DMS53 treated with DMSO at 0.1 percent for 48 hours (cell line): ENCODE measurements around the gene PLEKHA6.

Experiments
- DNase-seq: peaks from one replicate; lab custom pipeline; 2025; ENCODE audit not compliant: unreplicated experiment; lab: John Stamatoyannopoulos, UW

Gene PLEKHA6

GRCh38 chr1:204359474-204360255 is at the start of gene PLEKHA6:
PLEKHA6 (minus strand) TSS chr1:204359929; CDS start chr1:204273727, 86,202 bp downstream.
- DNase-seq, result no peak

DNA sequence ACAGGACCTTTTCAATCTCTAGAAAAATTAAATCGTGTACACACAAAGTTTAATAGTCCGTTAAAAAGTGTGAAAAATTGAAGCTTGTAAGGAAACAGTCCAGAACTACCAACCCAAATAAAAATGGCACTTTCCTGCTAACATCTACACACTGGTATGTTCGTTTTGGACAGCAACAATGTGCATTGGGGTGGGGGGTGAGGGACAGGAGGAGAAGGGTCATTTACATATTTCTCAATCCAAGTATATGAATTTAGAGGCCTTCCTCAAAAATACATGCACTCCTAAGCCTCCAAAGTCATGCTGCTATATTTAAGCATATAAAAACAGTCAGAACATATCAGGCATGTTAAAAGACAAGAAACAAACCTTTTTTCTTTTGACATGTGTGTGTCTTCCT is 49.4 kb upstream of the PLEKHA6 start:
- DNase-seq, result no peak

DNA sequence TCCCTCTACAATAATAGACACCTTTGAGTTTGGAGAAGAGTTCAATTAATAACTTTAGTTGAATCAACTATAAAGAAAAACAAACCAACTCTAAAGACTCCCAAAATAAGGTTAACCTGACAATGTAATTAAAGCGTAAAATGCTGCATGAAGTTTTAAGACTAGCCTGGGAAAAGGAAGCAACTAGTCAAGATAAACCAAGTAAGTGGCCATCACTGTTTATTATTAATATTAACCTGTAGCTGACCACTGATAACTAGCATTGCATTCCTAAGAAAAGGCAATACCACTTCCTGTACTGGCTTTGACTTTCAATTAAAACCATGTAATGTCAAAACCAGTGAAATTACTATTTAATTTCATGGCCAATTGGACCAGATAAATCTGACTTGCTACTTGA is 48.9 kb upstream of the PLEKHA6 start:
- DNase-seq, result no peak

GRCh38 chr1:204408074-204408507 is 48.4 kb upstream of the PLEKHA6 start:
- DNase-seq, result no peak

DNA sequence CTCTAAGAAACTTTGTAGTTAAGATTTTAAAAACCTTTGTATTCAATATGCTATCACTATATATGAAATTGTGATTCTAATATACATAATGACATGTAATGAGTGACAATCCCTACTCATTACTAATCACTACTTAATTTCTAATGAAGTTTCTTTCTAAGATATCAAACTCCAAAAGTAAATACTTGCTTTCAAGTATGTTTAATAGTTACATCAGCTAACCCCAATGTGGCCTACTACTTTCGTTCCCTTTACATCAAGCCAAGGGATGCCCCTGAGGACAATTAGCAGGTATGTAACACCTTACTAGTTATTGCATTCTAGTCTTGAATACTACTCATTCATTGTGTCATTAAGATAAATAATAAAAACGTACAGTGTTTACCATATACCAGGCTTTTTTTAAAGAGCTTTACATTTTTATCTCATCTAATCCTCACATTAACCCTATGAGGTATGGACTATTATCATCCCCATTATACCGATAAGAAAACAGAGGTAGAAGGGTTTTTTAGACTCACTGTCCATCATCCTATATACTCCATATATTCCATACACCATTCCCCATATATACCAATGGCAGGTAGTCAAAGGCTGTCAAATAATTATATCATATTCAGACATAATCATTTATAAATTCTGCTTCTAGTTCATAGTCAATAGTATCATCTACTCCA is 47.7 kb upstream of the PLEKHA6 start:
- no peak for DNase-seq

DNA sequence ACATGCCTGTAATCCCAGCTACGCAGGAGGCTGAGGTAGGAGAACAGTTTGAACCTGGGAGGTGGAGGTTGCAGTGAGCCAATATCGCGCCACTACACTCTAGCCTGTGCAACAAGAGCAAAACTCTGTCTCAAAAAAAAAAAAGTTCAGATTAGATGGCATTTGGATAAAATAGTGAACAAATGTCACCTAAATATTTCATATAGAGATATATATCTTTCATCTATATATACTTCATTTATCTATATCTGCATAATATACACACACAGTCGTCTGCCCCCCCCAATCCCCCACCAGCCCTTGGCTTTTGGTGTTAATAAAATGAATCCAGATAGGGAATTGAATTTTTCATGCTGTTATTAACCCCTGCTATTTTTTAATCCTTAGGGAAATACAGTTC is 46.9 kb upstream of the PLEKHA6 start:
- no peak for DNase-seq

DNA sequence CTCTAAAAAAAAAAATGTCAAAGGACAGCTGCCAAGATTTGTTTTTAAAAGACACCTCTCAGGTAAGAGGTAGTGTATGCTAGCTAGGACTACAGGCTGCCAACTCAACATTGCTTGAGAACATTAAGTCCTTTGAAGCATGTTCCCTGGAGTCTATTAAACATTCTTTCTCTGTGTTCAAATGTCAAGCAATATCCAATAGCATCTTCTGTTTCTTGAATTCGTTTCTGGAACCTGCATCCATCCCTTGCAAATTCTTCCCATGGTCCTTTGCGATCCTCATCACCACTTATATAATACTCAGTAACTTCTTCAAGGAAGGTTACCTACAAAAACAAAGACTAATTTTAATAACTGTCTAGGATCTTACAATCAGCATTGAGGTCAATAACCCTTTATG is 46.3 kb upstream of the PLEKHA6 start:
- no peak for DNase-seq

- DNase-seq, result no peak
Observed at GRCh38 chr1:204404629-204405028, 44.9 kb upstream of the PLEKHA6 start.

GRCh38 chr1:204402391-204402790 is 42.7 kb upstream of the PLEKHA6 start:
- no peak for DNase-seq

GRCh38 chr1:204401730-204402129 is 42.0 kb upstream of the PLEKHA6 start:
- DNase-seq, result no peak

DNA sequence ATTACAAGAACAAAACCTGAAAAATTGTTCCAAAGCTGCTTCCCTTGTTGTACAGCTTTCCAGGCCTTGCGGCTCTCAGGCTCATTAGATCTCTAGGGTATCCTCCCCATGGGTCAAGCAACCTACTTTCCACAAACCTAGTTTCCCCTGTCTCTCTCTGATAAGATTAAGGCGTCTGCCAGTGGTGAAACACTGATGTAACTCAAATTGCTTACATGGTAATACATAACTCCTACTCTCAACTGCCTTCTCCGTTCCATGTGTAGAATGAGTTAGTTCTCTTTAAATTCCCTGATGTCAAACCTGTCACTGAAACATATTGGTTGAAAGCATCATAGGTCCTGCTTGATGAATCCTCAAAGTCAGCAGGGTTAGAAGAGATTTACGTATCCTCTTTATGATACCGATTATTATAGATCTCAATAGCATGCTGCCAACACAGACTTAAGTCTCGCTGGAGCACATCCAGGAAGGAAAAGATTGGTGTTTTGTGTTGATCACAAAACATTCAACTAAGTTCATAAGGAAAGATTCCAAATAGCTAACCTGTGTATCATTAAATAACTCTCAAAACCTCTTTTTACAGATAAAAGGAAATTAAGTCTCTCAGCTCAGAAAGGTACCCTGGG is 41.3 kb upstream of the PLEKHA6 start:
- no peak for DNase-seq

DNA sequence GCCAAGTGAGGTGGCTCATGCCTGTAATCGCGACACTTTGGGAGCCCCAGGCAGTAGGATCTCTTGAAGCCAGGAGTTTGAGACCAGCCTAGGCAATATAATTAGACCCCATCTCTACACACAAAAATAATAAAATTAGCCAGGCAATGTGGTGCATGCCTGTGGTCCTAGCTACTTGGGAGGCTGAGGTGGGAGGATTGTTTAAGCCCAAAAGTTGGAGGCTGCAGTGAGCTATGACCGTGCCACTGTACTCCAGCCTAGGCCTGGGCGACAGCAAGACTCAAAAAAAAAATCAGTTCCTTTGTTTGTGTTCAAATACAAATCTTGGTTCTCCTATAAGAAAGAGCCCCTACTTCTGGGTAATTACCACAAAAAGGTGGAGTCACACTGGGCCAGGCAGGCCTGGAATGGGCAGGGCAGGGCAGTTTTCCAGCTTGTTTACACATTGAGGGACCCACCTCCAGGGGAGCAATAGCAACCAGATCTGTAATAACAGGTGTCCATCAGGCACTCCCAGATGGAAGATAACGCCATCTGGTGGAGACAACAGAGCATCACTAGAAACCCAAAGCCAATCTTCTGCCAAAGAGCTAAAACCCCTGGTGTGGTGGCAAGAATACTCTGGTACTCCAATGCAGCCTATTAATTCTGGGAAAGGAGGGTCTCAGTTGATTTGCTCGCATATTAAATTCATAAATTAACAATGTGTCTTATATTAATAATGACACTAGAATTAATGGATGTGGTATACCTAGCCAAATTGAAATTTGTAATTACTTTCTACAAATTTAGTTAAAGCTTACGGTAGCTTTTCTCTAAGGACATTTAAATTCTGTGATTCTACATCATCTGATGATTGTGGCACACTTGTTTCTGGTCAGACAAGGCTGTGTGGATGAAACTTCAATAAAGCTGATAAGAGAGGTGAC is 38.7 kb upstream of the PLEKHA6 start:
- peak; percentile 95 for DNase-seq

GRCh38 chr1:204396015-204396583 is 36.4 kb upstream of the PLEKHA6 start:
- DNase-seq, result no peak

GRCh38 chr1:204391629-204392028 is 31.9 kb upstream of the PLEKHA6 start:
- no peak for DNase-seq

- no peak for DNase-seq
Observed at GRCh38 chr1:204390751-204391466, 31.2 kb upstream of the PLEKHA6 start.

- no peak for DNase-seq
Observed at GRCh38 chr1:204385727-204386126, 26.0 kb upstream of the PLEKHA6 start.

GRCh38 chr1:204384636-204385352 is 25.1 kb upstream of the PLEKHA6 start:
- no peak for DNase-seq

DNA sequence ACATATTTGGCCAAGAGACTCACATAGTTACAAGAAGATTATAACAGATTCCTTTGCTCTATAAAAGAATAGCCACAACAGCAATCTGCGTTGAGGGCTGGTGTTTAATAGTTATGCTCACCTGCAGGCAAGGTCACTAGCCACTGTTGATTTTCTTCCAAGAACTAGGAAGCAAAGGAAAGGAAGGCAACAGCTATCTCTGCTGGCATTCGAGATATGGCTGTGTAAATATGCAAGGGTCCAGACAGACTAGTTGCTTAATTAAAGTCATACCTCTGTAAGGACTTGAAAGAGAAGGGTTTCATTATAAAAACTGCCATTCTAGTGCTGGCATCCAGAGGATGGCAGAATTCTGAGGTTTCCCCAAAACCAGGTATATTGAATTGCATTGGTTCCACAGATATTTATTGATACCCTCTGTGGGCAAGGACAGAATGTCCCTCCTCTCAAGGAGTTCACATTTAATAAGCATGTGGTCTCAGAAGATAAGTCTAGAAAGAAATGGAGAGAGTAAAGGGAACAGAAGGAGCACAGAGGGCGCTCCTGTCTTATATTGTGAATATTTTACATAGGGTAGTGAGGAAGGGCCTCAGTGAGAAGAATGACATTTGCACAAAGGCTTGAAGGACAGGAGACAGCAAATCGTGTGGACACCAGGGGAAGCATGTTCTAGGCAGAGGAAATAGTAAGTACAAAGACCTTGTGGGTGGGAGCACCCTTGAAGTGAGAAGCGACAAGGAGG is 23.6 kb upstream of the PLEKHA6 start:
- no peak for DNase-seq

- no peak for DNase-seq
Observed at GRCh38 chr1:204382714-204383083, 23.0 kb upstream of the PLEKHA6 start.
